GM10847 (cell line): Measurements from ENCODE around the gene PGGT1B.

Experiments
- POLR2A ChIP-seq: IDR thresholded peaks from 2 replicates; pipeline ENCODE4 v1.6.1; 2011; ENCODE audit not compliant: insufficient read length; ENCODE audit errors: extremely low read depth

The PGGT1B gene

GRCh38 chr5:115267617-115268016, 4.9 kb upstream of the PGGT1B start:
- no peak for TF ChIP-seq POLR2A

- no peak for TF ChIP-seq POLR2A
Measured at GRCh38 chr5:115265220-115265619, 2.5 kb upstream of the PGGT1B start.

- TF ChIP-seq POLR2A, result no peak
Measured at GRCh38 chr5:115264786-115265185, 2.1 kb upstream of the PGGT1B start.

- TF ChIP-seq POLR2A, result no peak
Measured at GRCh38 chr5:115263078-115263380, 352 bp upstream of the PGGT1B start.

GRCh38 chr5:115262011-115262320, 711 bp downstream of the PGGT1B start:
- TF ChIP-seq POLR2A, result no peak

- TF ChIP-seq POLR2A, result no peak
Measured at GRCh38 chr5:115260248-115260647, 2.4 kb downstream of the PGGT1B start.

GRCh38 chr5:115257981-115258380, 4.7 kb downstream of the PGGT1B start:
- TF ChIP-seq POLR2A, result no peak

GRCh38 chr5:115246361-115246991, 16.2 kb downstream of the PGGT1B start:
- TF ChIP-seq POLR2A, result no peak

- no peak for TF ChIP-seq POLR2A
Measured at GRCh38 chr5:115243412-115243811, 19.3 kb downstream of the PGGT1B start.

GRCh38 chr5:115241881-115242642, 20.6 kb downstream of the PGGT1B start:
- TF ChIP-seq POLR2A, result no peak

GRCh38 chr5:115237066-115237465, 25.6 kb downstream of the PGGT1B start:
- TF ChIP-seq POLR2A, result no peak

GRCh38 chr5:115236599-115236998, 26.1 kb downstream of the PGGT1B start:
- no peak for TF ChIP-seq POLR2A

GRCh38 chr5:115231598-115231997, 31.1 kb downstream of the PGGT1B start:
- no peak for TF ChIP-seq POLR2A

- no peak for TF ChIP-seq POLR2A
Measured at GRCh38 chr5:115229606-115230005, 33.1 kb downstream of the PGGT1B start.

- no peak for TF ChIP-seq POLR2A
Measured at GRCh38 chr5:115227281-115227680, 35.4 kb downstream of the PGGT1B start.

GRCh38 chr5:115214541-115214940, 48.1 kb downstream of the PGGT1B start:
- no peak for TF ChIP-seq POLR2A

- TF ChIP-seq POLR2A, result no peak
Measured at GRCh38 chr5:115209279-115209678, 53.4 kb downstream of the PGGT1B start.

- TF ChIP-seq POLR2A, result no peak
Measured at GRCh38 chr5:115202952-115203351, 59.7 kb downstream of the PGGT1B start.

- TF ChIP-seq POLR2A, result no peak
Measured at GRCh38 chr5:115196161-115196560, 66.5 kb downstream of the PGGT1B start.
